Loucy (cell line): ENCODE data around the gene EPN1.

Experiments used
- CTCF ChIP-seq: fragments of 200-600 bp; sonication (generic); conservative IDR thresholded peaks from 2 replicates; pipeline ENCODE4 v1.5.1; 2014; ENCODE audit warnings: mild to moderate bottlenecking, antibody characterized with exemption, low read length
- EZH2phosphoT487 ChIP-seq: fragments of 200-600 bp; IDR thresholded peaks from 2 replicates; pipeline ENCODE4 v1.6.1; 2018; ENCODE audit warnings: antibody characterized with exemption, mild to moderate bottlenecking, moderate library complexity, borderline replicate concordance

GRCh38 chr19:55684946-55685681, 10.1 kb downstream of the EPN1 start:
- no peak for TF ChIP-seq CTCF
- TF ChIP-seq EZH2phosphoT487, result no peak
